ENCODE results near the gene MOGAT2. TPM values are rescaled to one million over a fixed set of nuclear protein-coding genes. Genes with fewer than 3 reads are reported as not detected.
A peak's percentile ranks its signal among the peaks of the same experiment; 100 is the strongest.

Gene MOGAT2
- total and polyA plus RNA-seq, 2 of the 13 experiments (the other 11 are each of a cell fraction or from before 2014, with no cell fraction given) = 27.2 to 27.8 TPM

- no peak for TF ChIP-seq RAD51 (IDR thresholded peaks at IDR 0.05; ENCODE audit: borderline replicate concordance)
- TF ChIP-seq RBAK (CRISPR knock-in tag; IDR thresholded peaks at IDR 0.05) = no peak
- TF ChIP-seq NCOA1 (CRISPR knock-in tag; IDR thresholded peaks at IDR 0.05) = peak; percentile 56; the same call in 1 of the 2 replicates
- TF ChIP-seq REXO4 (CRISPR knock-in tag; IDR thresholded peaks at IDR 0.05; ENCODE audit: borderline replicate concordance) = no peak
- TF ChIP-seq DZIP1 (CRISPR knock-in tag; IDR thresholded peaks at IDR 0.05) = no peak
- peak; percentile 51; the same call in 1 of the 2 replicates for TF ChIP-seq TFAP4 (IDR thresholded peaks at IDR 0.05; ENCODE audit: borderline replicate concordance, low read depth)
- TF ChIP-seq ARHGAP35 (CRISPR knock-in tag; IDR thresholded peaks at IDR 0.05; ENCODE audit: borderline replicate concordance) = 0 out of 2 replicates have a peak, but pooled peaks have one; percentile 34
- TF ChIP-seq ZNF557 (CRISPR knock-in tag; IDR thresholded peaks at IDR 0.05) = 0 out of 2 replicates have a peak, but pooled peaks have one; percentile 35
- peak in 1 of 2 experiments; percentile 64; a peak in 3 of 4 replicates for TF ChIP-seq NR2F1 (CRISPR knock-in tag; IDR thresholded peaks at IDR 0.05)
- peak; percentile 63; the same call in 1 of the 2 replicates for TF ChIP-seq ZNF572 (CRISPR knock-in tag; IDR thresholded peaks at IDR 0.05)
- no peak for TF ChIP-seq KAT7 (CRISPR knock-in tag; IDR thresholded peaks at IDR 0.05; ENCODE audit: borderline replicate concordance)
- no peak for TF ChIP-seq ATF2 (CRISPR knock-in tag; IDR thresholded peaks at IDR 0.05)
- TF ChIP-seq ZBTB34 (CRISPR knock-in tag; IDR thresholded peaks at IDR 0.05) = peak; percentile 41; the same call in 1 of the 2 replicates
- TF ChIP-seq ISL2 (CRISPR knock-in tag; IDR thresholded peaks at IDR 0.05) = 0 out of 2 replicates have a peak, but pooled peaks have one; percentile 22
- TF ChIP-seq BRCA1 (CRISPR knock-in tag; IDR thresholded peaks at IDR 0.05) = 0 out of 2 replicates have a peak, but pooled peaks have one; percentile 43
- no peak for TF ChIP-seq ZNF30 (CRISPR knock-in tag; IDR thresholded peaks at IDR 0.05)
- no peak for TF ChIP-seq GMEB2 (CRISPR knock-in tag; IDR thresholded peaks at IDR 0.05; ENCODE audit: low read depth)
- no peak for TF ChIP-seq ZNF121 (CRISPR knock-in tag; IDR thresholded peaks at IDR 0.05)
- no peak for TF ChIP-seq RBM39 (IDR thresholded peaks at IDR 0.05; ENCODE audit: low read depth, low read length, poor library complexity, severe bottlenecking)
- TF ChIP-seq CENPT (CRISPR knock-in tag; IDR thresholded peaks at IDR 0.05; ENCODE audit: low read depth) = no peak
- TF ChIP-seq U2AF1 (optimal IDR thresholded peaks at IDR 0.05; ENCODE audit: low read depth, low read length) = no peak
Measured at GRCh38 chr11:75721852-75722668, 4.4 kb downstream of the MOGAT2 start (continued).
